ENCODE measurements around the gene USP38. TPM values are rescaled to one million over a fixed set of nuclear protein-coding genes. Genes with fewer than 3 reads are reported as not detected.
"Not testable (repeated sequence)": the region's sequence is repeated elsewhere in the genome, so short reads cannot be mapped to it uniquely, and the experiment has no call there.

The USP38 gene
- polyA plus RNA-seq, 3 donors: 23.5 to 24.3 (median 24.0) TPM

GRCh38 chr4:143254491-143255226 is 69.9 kb downstream of the USP38 start:
- DNase-seq: peak; percentile 1

- no peak for DNase-seq
These were observed 71.7 kb downstream of the USP38 start for GRCh38 chr4:143256456-143256855.

GRCh38 chr4:143257356-143257755 is 72.6 kb downstream of the USP38 start:
- no peak for DNase-seq

- DNase-seq: no peak
These were observed 76.0 kb downstream of the USP38 start for GRCh38 chr4:143260750-143261149.

GRCh38 chr4:143262838-143263237 is 78.1 kb downstream of the USP38 start:
- DNase-seq: no peak

GRCh38 chr4:143267690-143268089 is 83.0 kb downstream of the USP38 start:
- not testable (repeated sequence) for DNase-seq

GRCh38 chr4:143270256-143270838 is 85.6 kb downstream of the USP38 start:
- no peak for DNase-seq

Other genes starting within 250 kb of the USP38 start
- gene GAB1, start 152.0 kb downstream of the USP38 start, polyA plus RNA-seq (ENCODE audit: insufficient read length in 3 of 3): 10 to 100 TPM; 39.5 to 48.2 (median 48.0) TPM

Measured in renal pelvis (tissue), 4 donors.